Omental fat pad (tissue), 4 donors: ENCODE measurements around the gene RAB40A. TPM values are rescaled to one million over a fixed set of nuclear protein-coding genes. Genes with fewer than 3 reads are reported as not detected.
A peak's percentile ranks its signal among the peaks of the same experiment; 100 is the strongest.
"Not testable (repeated sequence)": the region's sequence is repeated elsewhere in the genome, so short reads cannot be mapped to it uniquely, and the experiment has no call there.

ENCODE experiments used
- ATAC-seq: fragments of 150-250 bp; one replicate; pipeline ENCODE4 v1.9.1; 2016; ENCODE audit warnings: mild to moderate bottlenecking, moderate library complexity; ENCODE audit not compliant: low FRiP score
- DNase-seq: peaks from one replicate; pipeline ENCODE4 v3.0.0-alpha.2; 2019; ENCODE audit warnings: low spot score
- CTCF ChIP-seq, 3 donors: fragments of 450-650 bp; IDR thresholded peaks; one replicate each; pipeline ENCODE4 v1.5.1; 2016 to 2017; ENCODE audit warnings: antibody characterized with exemption in 3 of 3, mild to moderate bottlenecking in 3 of 3, moderate library complexity in 2 of 3
- total RNA-seq, 4 donors: library from RNA; depleted of rRNA; stranded (reverse); fragments of >200 nt; gene quantifications; one replicate each; pipeline ENCODE4 v1.1.0, GENCODE V29; 2016

The RAB40A gene
- total RNA-seq, 4 donors from 2014 or later, result 0.19 to 1.3 (median 0.44) TPM; not detected in 1

- TF ChIP-seq CTCF (IDR thresholded peaks at IDR 0.05), result no peak
- no peak for DNase-seq
- ATAC-seq, result no peak
Measured at GRCh38 chrX:103513067-103513466, 6.2 kb downstream of the RAB40A start.

DNA sequence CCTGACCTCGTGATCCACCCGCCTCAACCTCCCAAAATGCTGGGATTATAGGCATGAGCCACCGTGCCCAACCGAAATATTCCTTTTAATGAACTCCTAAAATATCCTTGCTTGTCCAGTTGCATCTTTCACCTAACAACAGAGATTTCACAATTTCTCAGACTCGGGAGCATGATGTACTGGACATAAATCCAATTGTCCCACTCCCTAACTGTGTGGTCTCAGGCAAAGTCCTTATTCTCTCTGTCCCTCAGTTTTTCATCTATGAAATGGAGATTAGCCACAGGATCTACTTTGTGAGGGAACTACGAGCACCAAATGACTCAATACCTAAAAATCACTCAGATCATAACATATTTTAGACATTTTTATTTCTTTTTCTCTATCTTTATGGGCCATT, 9.3 kb downstream of the RAB40A start:
- no peak for TF ChIP-seq CTCF (IDR thresholded peaks at IDR 0.05)
- DNase-seq (no peak), ATAC-seq (no peak)

- no peak for ATAC-seq
- no peak for TF ChIP-seq CTCF (IDR thresholded peaks at IDR 0.05)
- DNase-seq, result no peak
Measured at GRCh38 chrX:103503853-103504207, 15.5 kb downstream of the RAB40A start.

- no peak for ATAC-seq
- no peak for TF ChIP-seq CTCF (IDR thresholded peaks at IDR 0.05)
Measured at GRCh38 chrX:103503163-103503852, 16.0 kb downstream of the RAB40A start.

DNA sequence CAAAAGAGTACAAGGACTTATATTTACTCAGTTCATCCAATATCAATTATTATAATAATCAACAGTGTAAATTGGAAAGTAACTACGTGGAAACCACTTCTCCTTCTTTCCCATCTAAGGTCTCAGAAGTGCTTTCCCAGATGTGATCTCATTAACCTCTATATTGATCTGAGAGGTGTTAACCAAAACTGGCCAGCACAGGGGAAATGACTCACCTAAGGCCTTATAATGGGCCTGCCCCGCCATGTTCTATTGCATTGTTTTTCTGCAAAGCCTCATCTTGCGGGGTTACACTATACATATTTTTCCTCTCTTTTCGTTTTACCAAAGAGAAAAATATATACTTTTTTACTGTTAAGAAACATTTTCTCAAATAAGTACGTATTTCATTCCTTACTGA, 20.5 kb downstream of the RAB40A start:
- DNase-seq (no peak), ATAC-seq (no peak)
- TF ChIP-seq CTCF (IDR thresholded peaks at IDR 0.05), result no peak

More at GRCh38 chrX:103503163-103503852, 16.0 kb downstream of the RAB40A start:
- DNase-seq, result no peak

GRCh38 chrX:103495786-103496185, 23.5 kb downstream of the RAB40A start:
- no peak for TF ChIP-seq CTCF (IDR thresholded peaks at IDR 0.05)
- no peak for DNase-seq
- no peak for ATAC-seq

GRCh38 chrX:103493578-103493977, 25.7 kb downstream of the RAB40A start:
- not testable (repeated sequence) for ATAC-seq, DNase-seq

DNA sequence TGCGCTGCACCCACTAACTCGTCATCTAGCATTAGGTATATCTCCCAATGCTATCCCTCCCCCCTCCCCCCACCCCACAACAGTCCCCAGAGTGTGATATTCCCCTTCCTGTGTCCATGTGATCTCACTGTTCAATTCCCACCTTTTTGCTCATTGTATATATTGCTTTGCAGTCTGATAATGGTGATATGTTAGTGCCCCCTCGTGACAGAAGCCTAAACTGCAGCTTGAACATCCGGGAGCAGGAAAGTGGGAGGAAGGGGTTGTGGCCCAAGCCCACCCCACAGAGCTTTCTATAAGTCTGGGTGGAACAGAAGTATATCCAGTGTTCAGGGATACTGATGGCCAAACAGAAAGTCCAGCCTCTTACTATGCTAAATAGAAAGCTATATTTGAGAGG, 29.6 kb downstream of the RAB40A start:
- DNase-seq, result peak; percentile 43
- not testable (repeated sequence) for ATAC-seq
